HT1080 (cell line): ENCODE data around the gene MYMK. TPM values are rescaled to one million over a fixed set of nuclear protein-coding genes. Genes with fewer than 3 reads are reported as not detected.

Experiments used
- DNase-seq: peaks from one replicate; pipeline ENCODE4 v3.0.0-alpha.2; 2015; ENCODE audit warnings: low read depth
- total RNA-seq: library from RNA; depleted of rRNA; stranded (reverse); fragments of >200 nt; shearing (Covaris generic); gene quantifications from 2 replicates; pipeline ENCODE4 v1.2.3, GENCODE V29; 2014

The MYMK gene
- total RNA-seq, 1 experiment from 2014 or later, result not detected

DNA sequence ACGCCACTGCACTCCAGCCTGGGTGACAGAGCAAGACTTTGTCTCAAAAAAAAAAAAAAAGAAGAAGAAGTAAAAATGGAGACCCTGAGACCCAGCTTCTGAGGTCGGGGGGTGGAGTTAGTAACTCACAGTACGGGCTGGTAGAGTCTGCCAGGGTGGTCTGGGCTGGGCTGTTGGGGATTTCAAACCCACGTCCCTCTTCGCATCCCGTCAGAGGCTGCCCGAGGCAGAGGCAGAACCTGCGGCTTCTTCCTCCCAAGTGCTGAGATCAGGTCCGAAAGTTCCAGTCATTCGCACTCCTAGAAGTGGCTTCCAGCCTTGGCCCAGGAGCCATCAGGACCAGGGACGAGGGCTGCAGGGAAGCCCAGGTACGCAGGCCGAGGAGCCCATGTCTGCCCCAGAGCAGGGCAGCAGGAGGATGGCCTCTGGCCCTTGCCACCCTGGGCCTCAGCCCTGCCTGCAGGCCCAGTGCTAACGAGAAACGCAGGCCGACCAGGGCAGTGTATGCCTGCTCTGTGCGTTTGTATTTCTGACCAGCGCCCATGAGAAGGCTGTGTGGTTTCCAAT lies 36.0 kb downstream of the MYMK start:
- DNase-seq, result no peak

DNA sequence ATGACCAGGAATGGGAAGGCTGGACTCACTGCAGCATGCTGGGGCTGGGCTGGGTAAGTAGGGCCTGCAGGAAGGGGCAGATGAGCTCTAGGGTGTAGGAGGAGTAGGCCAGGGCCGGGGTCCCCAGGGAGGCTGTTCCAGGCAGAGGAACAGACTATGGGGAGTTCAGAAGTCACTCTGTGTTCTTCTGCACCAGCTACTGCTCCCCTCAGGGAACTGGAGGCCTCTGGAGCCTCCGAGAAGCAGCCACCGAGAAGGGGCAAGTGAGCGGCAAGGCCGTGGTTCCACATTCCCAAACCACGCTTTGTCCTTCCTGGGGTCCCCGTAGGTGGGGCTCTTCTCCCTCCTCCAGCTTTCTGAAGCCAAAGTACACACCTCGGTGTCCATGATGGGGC lies 37.4 kb downstream of the MYMK start:
- no peak for DNase-seq

DNA sequence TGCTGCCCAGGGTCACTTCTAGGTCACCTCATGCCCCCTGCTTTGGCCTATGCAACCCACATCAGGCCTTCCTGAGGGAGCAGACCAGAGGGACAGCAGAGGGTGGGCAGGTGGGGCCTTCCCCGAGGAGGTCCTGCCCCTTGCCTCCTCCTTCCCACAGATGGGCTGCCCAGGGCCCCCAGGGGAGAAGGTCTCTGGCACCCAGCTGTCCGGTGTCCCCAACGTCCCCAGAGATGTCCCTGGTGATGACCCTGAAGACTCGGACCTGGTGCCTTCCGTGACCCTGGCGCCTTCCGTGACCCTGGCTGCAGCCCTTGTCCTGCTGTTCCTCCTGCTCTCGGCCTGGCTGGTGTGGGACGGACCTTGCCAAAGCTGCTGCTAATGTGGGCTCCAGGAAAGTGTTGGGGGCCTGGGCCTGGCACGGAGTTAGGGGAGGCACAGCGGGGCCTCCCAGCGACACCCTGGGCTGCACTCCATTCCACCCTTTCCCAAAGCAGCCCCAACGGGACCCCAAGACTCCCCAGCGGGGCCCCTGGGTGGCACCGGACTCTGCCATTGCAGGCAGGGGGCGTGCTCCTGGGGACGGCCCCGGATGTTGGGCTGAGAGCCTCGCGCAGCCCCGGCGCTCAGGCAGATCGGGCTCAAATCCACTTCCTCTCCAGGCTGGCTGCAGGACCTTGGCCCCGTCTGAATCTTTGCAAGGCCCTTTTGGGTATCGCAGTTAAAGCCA lies 39.1 kb downstream of the MYMK start:
- no peak for DNase-seq

DNA sequence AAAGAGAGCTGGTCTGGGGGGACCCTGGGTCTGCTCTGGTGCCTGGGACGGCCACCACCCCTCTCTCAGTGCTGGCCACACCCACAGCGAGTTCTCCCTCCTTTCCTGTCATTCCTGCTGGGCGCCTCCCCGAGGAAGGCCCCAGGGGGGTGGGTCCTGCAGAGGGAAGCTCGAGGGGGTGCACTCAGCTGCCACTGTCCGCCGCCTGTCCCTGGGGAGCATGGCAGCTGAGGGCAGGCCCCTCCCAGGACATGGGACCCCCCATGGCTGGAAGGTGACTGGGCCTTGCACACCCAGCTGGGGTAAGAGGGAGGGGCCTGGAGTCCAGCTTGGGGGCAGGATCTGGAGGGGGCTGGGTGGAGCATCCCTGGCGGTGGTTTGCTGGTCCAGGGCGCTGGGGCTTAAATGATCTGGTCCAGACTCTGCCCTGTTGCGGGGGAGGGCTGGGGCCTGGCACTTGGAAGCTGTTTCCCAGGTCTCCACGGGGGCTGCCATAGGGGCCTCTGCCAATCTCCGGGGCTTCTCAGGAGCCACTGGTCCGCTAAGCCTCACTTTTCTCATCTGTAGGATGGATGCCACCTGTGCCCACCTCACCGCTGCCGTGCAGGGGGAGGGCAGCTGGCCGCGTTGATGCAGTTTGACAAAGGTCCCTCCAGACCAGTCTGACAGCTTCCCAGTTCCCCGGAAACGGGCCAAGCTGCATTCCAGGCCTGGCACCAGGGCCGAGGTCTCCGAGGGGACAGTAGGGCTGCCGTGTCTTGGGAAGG lies 39.9 kb downstream of the MYMK start:
- DNase-seq, result no peak

DNA sequence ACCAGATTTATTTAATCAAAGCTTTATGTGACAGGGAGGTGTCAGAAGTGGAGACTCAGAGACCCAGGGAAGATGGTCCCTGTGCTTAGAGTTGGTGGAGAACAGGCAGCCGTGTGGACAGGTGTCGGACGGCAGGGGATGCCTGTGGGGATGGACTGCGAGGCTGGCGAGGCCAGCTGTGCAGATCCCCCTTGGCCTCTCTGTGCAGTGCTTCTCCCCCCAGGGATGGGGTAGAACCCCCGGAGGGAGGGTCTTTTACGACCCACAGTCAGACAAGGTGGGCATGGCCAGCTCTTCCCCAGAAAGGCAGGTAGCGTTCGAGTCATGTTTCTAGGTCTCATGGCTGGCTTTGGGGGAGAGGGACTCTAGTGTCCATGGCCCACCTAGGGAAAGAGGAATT lies 41.1 kb downstream of the MYMK start:
- no peak for DNase-seq

DNA sequence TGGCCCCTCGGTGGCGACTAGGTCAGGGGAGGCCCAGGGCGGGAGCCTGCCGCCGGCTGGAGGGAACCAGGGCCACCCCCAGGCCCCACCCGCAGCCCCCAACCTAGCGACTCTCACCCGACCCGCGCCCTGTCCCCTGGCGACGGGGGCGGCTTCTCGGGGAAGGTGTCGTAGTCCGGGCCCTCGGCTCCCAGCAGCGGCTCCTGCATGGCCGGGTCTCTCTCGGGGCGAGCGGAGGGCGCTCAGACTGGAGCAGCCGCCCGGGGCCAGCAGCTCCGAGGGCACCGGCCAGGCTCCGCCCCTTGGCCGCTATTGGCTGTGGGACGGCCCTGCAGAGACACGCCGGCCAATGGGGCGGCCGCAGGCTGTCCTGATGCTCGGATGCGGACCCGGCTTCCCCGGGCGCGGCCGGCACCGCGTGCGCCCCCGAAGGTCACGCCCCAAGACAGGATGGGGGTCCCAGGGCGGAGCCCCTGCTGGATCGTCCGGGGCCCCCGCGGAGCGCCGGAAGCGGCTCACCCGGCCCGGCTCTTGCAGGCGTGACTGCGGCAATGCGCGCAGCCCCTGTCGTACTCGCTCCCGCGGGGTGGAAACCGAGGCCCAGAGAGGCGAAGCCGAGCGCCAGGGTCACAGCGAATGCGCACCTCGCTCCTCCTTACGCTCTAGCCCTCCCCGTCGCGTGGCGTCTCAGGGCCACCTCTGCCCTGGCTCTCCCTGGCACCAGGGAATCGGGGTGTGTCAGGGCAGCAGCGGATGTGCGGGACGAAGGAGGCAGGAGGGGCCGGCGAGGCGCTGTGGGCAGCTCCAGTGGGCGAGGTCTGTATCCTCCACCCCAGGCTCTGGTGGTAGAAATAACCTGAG lies 45.7 kb downstream of the MYMK start, which contains the start of gene SLC2A6:
SLC2A6 (minus strand) TSS at position 249 of the 861 bp plus-strand sequence; CDS start at position 209, 40 bp downstream.
- peak; percentile 47 for DNase-seq

DNA sequence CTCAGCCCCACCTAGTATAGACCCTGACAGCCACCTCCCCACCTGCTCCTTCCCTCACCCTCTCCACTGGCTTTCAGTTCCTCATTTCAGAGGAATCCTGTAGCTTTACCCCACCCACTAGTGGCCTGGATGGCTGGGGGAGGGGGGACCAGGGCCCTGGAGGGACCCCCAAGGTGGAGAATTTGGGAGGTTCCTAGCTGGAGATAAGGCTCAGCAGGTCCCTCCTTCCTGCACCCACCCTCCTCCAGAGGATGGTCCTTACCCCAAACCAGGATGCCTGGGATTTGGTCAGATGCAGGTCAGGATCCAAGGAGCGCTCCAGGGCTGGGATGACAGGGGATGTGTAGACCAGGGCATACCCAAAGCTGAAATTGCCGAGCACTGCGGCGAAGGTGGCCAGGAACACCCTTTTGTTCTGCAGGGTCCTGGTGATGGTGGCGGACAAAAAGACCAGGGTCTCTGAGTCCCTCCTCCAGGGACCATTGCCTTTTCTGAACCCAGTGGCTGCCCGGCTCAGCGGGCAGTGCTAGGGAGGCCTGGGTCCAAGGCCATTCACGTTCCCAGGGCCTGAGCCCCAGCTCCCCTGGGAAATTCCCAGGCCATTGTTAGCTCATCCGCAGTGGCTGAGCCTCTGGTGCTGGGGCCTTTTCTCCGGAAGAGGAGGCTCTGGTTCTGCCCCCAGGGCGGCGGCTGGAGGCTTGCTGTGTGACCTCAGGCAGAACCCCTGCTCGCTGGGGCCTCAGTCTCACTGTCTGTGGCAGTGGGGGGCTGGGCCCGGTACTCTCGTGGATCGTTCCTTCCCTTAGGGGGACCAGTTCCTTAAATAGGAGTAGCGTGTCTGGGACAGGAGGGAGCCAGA lies 46.5 kb downstream of the MYMK start:
- DNase-seq, result no peak

DNA sequence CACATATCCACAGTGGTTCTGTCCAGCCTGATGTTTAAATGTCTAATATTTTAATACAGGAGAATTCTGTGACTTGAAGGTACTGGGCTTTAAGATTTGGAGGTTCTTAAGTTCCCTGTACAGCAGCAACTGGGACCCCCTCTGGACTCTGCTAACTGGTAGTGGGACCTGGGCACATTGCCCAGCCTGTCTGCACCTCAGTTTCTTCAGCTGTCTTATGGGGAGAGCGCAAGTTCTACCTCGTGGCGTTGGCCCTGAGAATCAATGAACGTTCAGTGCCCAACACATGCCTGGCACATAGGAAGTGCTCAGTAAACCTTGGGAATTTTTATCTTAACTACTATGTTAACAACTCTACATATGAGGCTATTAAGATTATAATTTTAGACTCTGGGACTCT lies 47.3 kb downstream of the MYMK start:
- no peak for DNase-seq

DNA sequence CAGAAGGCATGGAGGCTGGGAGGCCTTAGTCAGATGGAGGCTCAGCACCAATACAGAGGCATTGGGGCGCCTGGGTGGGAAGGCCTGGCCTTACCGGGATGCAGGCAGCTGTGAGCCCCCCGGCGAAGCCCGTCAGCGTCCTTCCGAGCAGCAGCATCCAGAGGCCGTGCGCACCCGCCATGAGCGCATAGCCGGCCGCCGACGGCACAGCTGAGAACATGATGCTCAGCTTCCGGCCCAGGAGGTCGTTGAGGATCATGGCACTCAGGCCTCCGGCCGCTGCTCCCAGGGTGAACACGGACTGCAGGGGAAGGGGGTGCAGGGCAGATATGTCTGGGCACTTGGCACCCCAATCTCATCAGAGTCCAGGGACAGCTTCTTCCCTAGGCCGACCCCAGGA lies 47.8 kb downstream of the MYMK start:
- no peak for DNase-seq

DNA sequence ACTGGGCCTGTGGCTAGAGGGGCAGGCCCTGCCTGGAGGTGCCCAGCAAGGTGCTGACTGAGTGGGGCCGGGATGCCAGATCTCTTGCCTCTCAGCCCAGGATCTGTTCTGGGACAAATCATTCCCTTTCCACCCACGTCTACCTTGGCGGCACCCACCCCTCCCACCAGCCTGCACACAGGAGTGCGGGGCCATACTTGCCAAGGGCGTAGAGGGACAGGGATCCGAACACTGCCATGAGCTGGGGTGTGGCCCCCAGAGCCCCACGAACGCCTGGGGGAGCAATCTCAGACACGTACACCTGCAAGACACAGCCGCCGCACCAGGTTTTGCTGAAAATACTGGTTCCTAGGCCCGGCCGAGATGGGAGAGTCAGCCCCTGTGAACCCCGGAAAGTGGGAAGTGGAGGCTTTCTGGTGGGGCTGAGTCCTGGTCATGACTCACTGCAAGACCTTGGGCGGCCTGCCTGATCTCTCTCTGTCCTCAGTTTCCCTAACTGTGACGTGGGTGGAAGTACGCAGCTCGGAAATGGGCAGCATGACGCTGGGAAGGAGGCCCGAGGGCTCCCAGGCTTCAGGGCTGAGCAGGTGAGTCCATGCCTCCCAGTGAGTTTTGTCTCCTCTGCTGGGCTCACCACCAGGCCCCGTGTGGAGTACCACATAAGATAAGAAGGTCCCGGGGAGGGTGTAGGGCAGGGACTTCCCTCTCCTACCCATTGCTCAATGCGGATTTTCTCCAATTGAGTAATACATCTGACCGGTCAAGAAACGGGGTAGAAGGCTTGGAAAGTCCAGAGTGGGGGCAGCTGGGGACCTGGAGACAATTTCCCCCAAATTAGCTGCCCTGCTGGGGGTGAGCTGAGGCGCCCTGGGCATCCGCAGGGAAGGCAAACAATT lies 48.5 kb downstream of the MYMK start:
- no peak for DNase-seq

DNA sequence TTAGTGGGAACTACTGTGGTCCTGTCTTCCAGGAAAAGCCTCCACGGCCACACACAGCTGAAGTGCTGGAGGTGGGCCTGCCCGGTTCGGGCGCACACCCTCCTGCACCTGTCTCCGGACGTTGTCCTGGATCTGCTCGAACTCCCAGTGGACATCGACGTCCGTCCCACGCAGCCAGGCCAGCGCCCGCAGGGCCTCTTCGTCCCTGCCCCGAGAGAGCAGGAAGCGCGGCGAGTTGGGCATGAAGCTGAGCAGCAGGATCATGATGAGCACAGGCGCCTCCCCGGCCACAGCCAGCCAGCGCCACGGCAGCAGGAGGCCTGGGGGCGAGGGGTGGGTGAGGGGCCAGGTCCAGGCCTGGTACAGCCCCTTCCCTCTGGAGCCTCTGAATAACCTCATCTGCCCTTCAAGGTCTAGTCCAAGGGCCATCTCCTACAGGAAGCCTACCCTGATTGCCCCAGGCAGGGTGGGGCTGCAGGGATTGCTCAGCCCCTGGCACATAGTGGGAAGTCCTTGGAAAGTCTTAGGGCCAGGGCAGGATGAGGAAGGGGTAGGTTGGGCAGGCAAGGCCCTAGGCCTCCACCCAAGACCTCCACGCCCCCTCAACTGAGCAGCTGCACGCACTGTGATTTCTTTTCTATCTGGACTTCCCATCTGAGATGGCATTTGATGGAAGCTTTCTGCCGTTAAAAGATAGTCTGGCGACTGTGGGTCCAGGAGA lies 49.3 kb downstream of the MYMK start:
- DNase-seq, result no peak

DNA sequence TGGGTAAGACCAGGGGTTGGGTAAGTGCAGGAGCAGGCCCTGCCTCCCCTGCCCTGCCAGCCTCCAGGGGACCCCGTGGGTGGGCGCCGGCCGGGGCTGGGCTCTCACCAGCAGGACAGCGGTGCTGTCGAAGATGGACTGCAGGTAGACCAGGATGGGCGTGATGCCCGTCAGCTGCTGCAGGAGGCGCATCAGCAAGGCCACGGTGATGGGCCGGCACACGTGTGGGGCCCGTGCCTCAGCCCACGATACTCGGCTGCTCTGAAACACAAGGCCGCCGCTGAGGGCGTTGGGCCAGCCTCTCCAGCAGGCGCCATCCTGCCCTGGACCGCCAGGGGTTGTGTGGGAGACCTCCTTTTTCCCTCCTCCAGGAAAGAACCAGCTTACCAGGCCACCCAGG lies 49.9 kb downstream of the MYMK start:
- DNase-seq, result no peak

DNA sequence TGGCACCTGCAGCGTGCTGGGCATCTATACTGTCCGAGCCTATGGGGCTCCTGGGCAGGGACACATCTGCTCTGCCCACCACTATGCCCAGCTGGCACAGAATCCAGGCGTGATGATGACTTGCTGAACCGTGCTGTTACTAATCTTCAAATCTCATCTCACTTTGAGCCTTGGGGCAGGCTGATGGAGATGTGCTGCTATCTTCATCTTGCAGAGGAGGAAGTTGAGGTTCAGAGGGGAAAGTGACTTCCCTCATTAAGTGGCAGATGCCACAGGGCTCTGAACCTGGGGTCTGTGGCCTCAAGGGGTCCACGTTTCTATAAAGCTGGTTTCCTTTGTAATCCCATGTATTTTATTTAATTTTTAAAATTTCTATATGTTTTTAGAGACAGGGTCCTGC lies 50.5 kb downstream of the MYMK start:
- DNase-seq, result no peak

DNA sequence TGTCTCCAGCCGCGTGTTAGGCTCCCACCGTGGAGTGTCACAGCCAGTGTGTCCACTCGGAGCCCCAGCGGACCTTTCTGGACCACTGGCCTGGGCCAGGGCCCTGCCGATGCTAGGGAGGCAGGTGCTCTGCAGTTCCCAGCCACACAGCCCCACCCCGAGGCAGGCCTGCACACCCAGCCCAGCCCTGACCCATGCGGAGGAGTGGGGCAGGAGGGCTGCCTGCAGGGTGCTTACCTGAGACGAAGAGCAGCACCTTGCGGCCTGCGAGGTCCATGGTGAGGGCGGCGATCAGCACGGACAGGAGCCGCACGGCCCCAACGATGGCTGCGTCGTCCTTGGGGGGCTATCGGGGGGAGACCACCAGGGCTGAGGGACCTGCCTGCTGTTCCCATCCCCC lies 51.0 kb downstream of the MYMK start:
- no peak for DNase-seq

DNA sequence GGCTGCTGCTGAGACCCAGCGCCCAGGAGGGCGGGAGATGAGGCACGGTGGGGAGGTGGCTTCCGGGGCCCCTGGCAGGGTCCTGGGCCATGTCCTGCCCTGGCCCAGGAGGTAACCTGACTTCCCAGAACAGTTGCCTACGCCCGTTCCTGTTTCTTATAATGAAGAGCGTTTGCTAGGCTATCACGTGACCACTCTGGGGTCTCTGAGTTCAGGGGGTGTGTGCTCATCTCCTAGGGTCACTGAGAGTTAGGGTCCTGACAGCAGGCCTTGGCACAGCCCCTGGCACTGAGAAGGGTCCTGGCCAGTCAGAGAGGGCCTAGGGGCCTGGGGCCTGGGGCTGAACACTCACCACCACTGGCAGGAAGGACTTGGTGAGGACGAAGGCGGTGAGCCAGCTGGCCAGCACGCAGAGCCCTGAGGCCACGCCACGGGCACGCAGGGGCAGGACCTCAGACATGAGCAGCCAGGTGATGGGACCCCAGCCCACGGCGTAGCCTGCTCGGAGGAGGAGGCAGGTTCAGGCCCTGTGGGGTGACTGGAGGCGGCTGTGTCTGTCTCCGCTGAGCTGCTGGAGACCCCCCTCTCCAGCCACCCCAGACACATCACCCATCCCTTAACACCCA lies 51.9 kb downstream of the MYMK start:
- no peak for DNase-seq

DNA sequence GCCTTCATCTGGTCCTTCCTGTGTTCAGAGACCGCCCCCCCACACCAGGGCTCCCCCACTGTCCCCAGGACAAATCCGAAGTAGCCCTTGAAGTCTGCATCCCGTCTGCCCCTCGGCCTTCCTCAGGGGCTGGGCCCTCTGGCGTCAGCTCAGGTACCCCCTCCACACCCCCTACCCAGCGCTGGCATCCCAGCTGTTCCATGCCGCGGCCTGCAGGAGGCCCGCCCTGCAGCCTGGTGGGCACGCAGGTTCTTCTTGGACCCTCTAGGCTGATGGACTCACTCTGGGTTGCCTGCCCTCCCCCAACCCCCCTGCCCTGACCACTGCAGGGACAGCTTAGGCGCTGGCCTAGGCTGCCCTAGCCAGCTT lies 52.5 kb downstream of the MYMK start:
- no peak for DNase-seq

DNA sequence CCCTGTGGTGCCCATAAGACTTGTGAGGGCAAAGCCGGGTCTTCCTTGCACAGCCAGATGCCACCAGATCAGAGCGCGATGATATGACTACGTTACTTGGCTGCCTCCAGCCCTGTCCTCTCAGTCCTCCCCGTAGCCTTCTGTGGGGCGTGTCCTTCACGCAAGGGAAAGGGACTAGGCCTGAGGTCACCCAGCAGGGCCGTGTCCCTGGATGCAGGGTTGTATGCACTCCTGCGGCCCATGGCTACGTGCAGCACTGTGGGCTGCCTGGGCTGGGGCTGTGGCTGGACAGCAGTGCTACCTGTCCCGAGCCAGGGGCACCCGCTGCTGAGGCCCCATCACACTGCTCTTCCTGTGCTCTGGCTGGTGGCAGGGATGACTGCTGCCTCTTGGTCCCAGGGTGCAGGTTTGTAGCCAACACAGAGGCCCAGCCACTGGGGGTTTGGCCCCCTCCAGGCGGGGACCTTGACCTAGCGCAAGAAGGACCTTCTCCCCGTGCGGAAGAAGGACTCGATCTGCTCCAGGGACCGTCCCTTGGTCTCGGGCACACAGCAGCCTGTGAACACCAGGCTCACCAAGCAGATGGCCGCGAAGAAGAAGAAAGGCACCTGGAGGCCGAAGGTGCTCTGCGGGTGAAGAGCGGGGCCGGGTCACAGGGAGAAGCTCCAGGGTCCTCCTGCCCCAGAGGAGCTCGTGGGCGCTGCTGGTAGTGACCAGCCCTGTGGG lies 53.0 kb downstream of the MYMK start:
- DNase-seq, result no peak

DNA sequence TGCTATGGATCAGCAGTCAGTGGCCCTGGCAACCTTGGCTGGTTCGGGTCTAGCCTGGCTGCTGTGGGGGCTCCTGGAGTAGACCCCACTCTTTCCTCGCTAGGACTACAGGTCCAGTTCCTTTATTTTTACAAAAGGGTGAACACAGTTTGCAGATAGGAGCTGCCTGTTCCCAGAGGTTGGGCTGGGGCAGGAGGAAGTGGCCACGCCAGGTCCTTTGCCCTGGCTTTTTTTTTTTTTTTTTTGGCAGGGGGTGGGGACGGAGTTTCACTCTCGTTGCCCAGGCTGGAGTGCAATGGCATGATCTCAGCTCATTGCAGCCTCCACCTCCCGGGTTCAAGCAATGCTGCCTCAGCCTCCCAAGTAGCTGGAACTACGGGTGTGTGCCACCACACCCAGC lies 53.8 kb downstream of the MYMK start:
- DNase-seq, result no peak
